ENCODE results near the gene CRK.

CRK gene

GRCh38 chr17:1455797-1456599 lies at the start of gene CRK:
CRK (minus strand) TSS chr17:1456232; CDS start chr17:1456117, 115 bp downstream.
- peak; percentile 96 to 97 for DNase-seq (ENCODE audit: low spot score in 2 of 2)
- Mint-ChIP-seq H3K36me3 (ENCODE audit: insufficient read depth) (peaks cover 8% of the 10 kb centered on the region), H3K27ac (ENCODE audit: low read depth) (peak within 1 kb of the TSS; percentile 70), H3K27me3 (peaks cover 8% of the 10 kb centered on the region), H3K9me3 (no peaks in the 10 kb centered on the region), H3K4me1 (peaks cover 36% of the 10 kb centered on the region), H3K4me3 (peak within 1 kb of the TSS; percentile 84)
- ATAC-seq (replicated peaks; ENCODE audit: extremely low read depth, poor library complexity, severe bottlenecking), result peak; percentile 89

- Mint-ChIP-seq H3K9me3 (no peaks in the 10 kb centered on the region), H3K4me1 (peaks cover 5% of the 10 kb centered on the region), H3K27me3 (no peaks in the 10 kb centered on the region), H3K4me3 (no peak overlapping the region), H3K36me3 (ENCODE audit: insufficient read depth) (peaks cover 34% of the 10 kb centered on the region), H3K27ac (ENCODE audit: low read depth) (peak overlapping the region; percentile 69)
- ATAC-seq (replicated peaks; ENCODE audit: extremely low read depth, poor library complexity, severe bottlenecking) (no peak), DNase-seq (ENCODE audit: low spot score in 2 of 2) (no peak)
Measured at GRCh38 chr17:1505586-1505985, 49.6 kb upstream of the CRK start.

GRCh38 chr17:1504866-1505265 lies 48.8 kb upstream of the CRK start:
- Mint-ChIP-seq H3K27me3 (no peaks in the 10 kb centered on the region), H3K9me3 (no peaks in the 10 kb centered on the region), H3K36me3 (ENCODE audit: insufficient read depth) (peaks cover 37% of the 10 kb centered on the region), H3K27ac (ENCODE audit: low read depth) (peak overlapping the region; percentile 69), H3K4me3 (no peak overlapping the region), H3K4me1 (peaks cover 5% of the 10 kb centered on the region)
- DNase-seq (ENCODE audit: low spot score in 2 of 2) (no peak), ATAC-seq (replicated peaks; ENCODE audit: extremely low read depth, poor library complexity, severe bottlenecking) (no peak)

- ATAC-seq (replicated peaks; ENCODE audit: extremely low read depth, poor library complexity, severe bottlenecking), result no peak
- no peak for DNase-seq (ENCODE audit: low spot score in 2 of 2)
- peaks cover 35% of the 10 kb centered on the region for H3K36me3 Mint-ChIP-seq (ENCODE audit: insufficient read depth)
- no peak overlapping the region for H3K4me3 Mint-ChIP-seq
- H3K27me3 Mint-ChIP-seq, result no peaks in the 10 kb centered on the region
- H3K9me3 Mint-ChIP-seq, result no peaks in the 10 kb centered on the region
- peaks cover 5% of the 10 kb centered on the region for H3K4me1 Mint-ChIP-seq
- no peak overlapping the region for H3K27ac Mint-ChIP-seq (ENCODE audit: low read depth)
Measured at GRCh38 chr17:1503699-1504098, 47.7 kb upstream of the CRK start.

GRCh38 chr17:1498869-1499268 lies 42.8 kb upstream of the CRK start:
- Mint-ChIP-seq H3K27ac (ENCODE audit: low read depth) (no peak overlapping the region), H3K36me3 (ENCODE audit: insufficient read depth) (peaks cover 30% of the 10 kb centered on the region), H3K9me3 (no peaks in the 10 kb centered on the region), H3K4me3 (no peak overlapping the region), H3K27me3 (no peaks in the 10 kb centered on the region), H3K4me1 (no peaks in the 10 kb centered on the region)
- DNase-seq (ENCODE audit: low spot score in 2 of 2) (no peak), ATAC-seq (replicated peaks; ENCODE audit: extremely low read depth, poor library complexity, severe bottlenecking) (no peak)

GRCh38 chr17:1498233-1498632 lies 42.2 kb upstream of the CRK start:
- ATAC-seq (replicated peaks; ENCODE audit: extremely low read depth, poor library complexity, severe bottlenecking) (no peak), DNase-seq (ENCODE audit: low spot score in 2 of 2) (no peak)
- H3K4me3 Mint-ChIP-seq, result no peak overlapping the region
- no peaks in the 10 kb centered on the region for H3K9me3 Mint-ChIP-seq
- H3K36me3 Mint-ChIP-seq (ENCODE audit: insufficient read depth), result peaks cover 28% of the 10 kb centered on the region
- H3K27ac Mint-ChIP-seq (ENCODE audit: low read depth), result no peak overlapping the region
- H3K4me1 Mint-ChIP-seq, result no peaks in the 10 kb centered on the region
- H3K27me3 Mint-ChIP-seq, result no peaks in the 10 kb centered on the region

GRCh38 chr17:1497831-1498230 lies 41.8 kb upstream of the CRK start:
- H3K27ac Mint-ChIP-seq (ENCODE audit: low read depth), result no peak overlapping the region
- peaks cover 28% of the 10 kb centered on the region for H3K36me3 Mint-ChIP-seq (ENCODE audit: insufficient read depth)
- ATAC-seq (replicated peaks; ENCODE audit: extremely low read depth, poor library complexity, severe bottlenecking), result no peak

GRCh38 chr17:1496869-1497268 lies 40.8 kb upstream of the CRK start:
- Mint-ChIP-seq H3K27ac (ENCODE audit: low read depth) (no peak overlapping the region), H3K9me3 (no peaks in the 10 kb centered on the region), H3K4me1 (peaks cover 4% of the 10 kb centered on the region), H3K4me3 (no peak overlapping the region), H3K36me3 (ENCODE audit: insufficient read depth) (peaks cover 31% of the 10 kb centered on the region), H3K27me3 (no peaks in the 10 kb centered on the region)
- no peak for ATAC-seq (replicated peaks; ENCODE audit: extremely low read depth, poor library complexity, severe bottlenecking)
- no peak for DNase-seq (ENCODE audit: low spot score in 2 of 2)

More at GRCh38 chr17:1497831-1498230, 41.8 kb upstream of the CRK start:
- H3K4me1 Mint-ChIP-seq, result no peaks in the 10 kb centered on the region
- H3K4me3 Mint-ChIP-seq, result no peak overlapping the region
- no peak for DNase-seq (ENCODE audit: low spot score in 2 of 2)
- no peaks in the 10 kb centered on the region for H3K27me3 Mint-ChIP-seq
- H3K9me3 Mint-ChIP-seq, result no peaks in the 10 kb centered on the region

GRCh38 chr17:1495265-1495989 lies 39.4 kb upstream of the CRK start:
- Mint-ChIP-seq H3K27me3 (no peaks in the 10 kb centered on the region), H3K9me3 (no peaks in the 10 kb centered on the region), H3K4me1 (peaks cover 13% of the 10 kb centered on the region), H3K4me3 (no peak overlapping the region), H3K27ac (ENCODE audit: low read depth) (no peak overlapping the region), H3K36me3 (ENCODE audit: insufficient read depth) (peaks cover 29% of the 10 kb centered on the region)
- no peak for ATAC-seq (replicated peaks; ENCODE audit: extremely low read depth, poor library complexity, severe bottlenecking)
- no peak for DNase-seq (ENCODE audit: low spot score in 2 of 2)

GRCh38 chr17:1494736-1495253 lies 38.8 kb upstream of the CRK start:
- H3K4me3 Mint-ChIP-seq, result no peak overlapping the region
- no peak for ATAC-seq (replicated peaks; ENCODE audit: extremely low read depth, poor library complexity, severe bottlenecking)
- H3K27me3 Mint-ChIP-seq, result no peaks in the 10 kb centered on the region
- H3K27ac Mint-ChIP-seq (ENCODE audit: low read depth), result no peak overlapping the region
- peaks cover 16% of the 10 kb centered on the region for H3K4me1 Mint-ChIP-seq
- no peak for DNase-seq (ENCODE audit: low spot score in 2 of 2)
- peaks cover 26% of the 10 kb centered on the region for H3K36me3 Mint-ChIP-seq (ENCODE audit: insufficient read depth)
- H3K9me3 Mint-ChIP-seq, result no peaks in the 10 kb centered on the region

- H3K4me1 Mint-ChIP-seq, result peaks cover 16% of the 10 kb centered on the region
- H3K9me3 Mint-ChIP-seq, result no peaks in the 10 kb centered on the region
- DNase-seq (ENCODE audit: low spot score in 2 of 2) (no peak), ATAC-seq (replicated peaks; ENCODE audit: extremely low read depth, poor library complexity, severe bottlenecking) (no peak)
- H3K36me3 Mint-ChIP-seq (ENCODE audit: insufficient read depth), result peaks cover 24% of the 10 kb centered on the region
- no peak overlapping the region for H3K4me3 Mint-ChIP-seq
- H3K27ac Mint-ChIP-seq (ENCODE audit: low read depth), result no peak overlapping the region
- H3K27me3 Mint-ChIP-seq, result no peaks in the 10 kb centered on the region
Measured at GRCh38 chr17:1494203-1494602, 38.2 kb upstream of the CRK start.

- Mint-ChIP-seq H3K4me3 (peak overlapping the region; percentile 86), H3K36me3 (ENCODE audit: insufficient read depth) (peaks cover 27% of the 10 kb centered on the region), H3K4me1 (peaks cover 22% of the 10 kb centered on the region), H3K27me3 (no peaks in the 10 kb centered on the region), H3K9me3 (no peaks in the 10 kb centered on the region), H3K27ac (ENCODE audit: low read depth) (no peak overlapping the region)
- DNase-seq (ENCODE audit: low spot score in 2 of 2) (no peak), ATAC-seq (replicated peaks; ENCODE audit: extremely low read depth, poor library complexity, severe bottlenecking) (no peak)
Measured at GRCh38 chr17:1493291-1493980, 37.4 kb upstream of the CRK start.

Data from central memory CD8-positive, alpha-beta T cell (primary cell).